Activated CD4-positive, alpha-beta T cell treated with anti-CD3 and anti-CD28 coated beads for 4 hours (primary cell): Measurements from ENCODE around the gene STAC3.

ENCODE experiments used
- DNase-seq, 2 donors: peaks; one replicate each; pipeline ENCODE4 v3.0.0-alpha.2; 2020

Gene STAC3

DNA sequence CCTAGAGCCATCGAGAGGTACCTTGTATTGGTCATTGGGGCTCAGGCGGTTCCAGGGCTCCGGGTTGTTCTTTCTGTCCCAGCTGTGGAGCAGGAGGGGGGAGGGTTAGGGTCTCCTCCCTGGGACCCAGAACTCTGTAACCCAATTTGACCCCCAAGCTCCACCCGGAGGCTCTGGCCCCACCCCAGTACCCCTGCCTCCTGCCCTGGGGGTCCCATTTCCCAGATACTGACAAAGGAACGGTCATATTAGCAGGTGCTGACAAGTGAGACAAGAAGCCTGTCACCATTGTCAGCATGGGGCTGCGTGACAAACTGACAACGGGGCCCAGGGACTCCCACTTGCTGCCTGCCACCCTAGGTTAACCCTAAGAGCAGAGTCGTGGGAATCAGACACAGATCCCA is 15.3 kb downstream of the STAC3 start:
- DNase-seq, result no peak

GRCh38 chr12:57235017-57235727 is 15.8 kb downstream of the STAC3 start:
- DNase-seq, result no peak

GRCh38 chr12:57234571-57235016 is 16.4 kb downstream of the STAC3 start:
- DNase-seq, result no peak

GRCh38 chr12:57234233-57234570 is 16.8 kb downstream of the STAC3 start:
- DNase-seq, result no peak

- no peak for DNase-seq
Measured at GRCh38 chr12:57233357-57234232, 17.4 kb downstream of the STAC3 start.

DNA sequence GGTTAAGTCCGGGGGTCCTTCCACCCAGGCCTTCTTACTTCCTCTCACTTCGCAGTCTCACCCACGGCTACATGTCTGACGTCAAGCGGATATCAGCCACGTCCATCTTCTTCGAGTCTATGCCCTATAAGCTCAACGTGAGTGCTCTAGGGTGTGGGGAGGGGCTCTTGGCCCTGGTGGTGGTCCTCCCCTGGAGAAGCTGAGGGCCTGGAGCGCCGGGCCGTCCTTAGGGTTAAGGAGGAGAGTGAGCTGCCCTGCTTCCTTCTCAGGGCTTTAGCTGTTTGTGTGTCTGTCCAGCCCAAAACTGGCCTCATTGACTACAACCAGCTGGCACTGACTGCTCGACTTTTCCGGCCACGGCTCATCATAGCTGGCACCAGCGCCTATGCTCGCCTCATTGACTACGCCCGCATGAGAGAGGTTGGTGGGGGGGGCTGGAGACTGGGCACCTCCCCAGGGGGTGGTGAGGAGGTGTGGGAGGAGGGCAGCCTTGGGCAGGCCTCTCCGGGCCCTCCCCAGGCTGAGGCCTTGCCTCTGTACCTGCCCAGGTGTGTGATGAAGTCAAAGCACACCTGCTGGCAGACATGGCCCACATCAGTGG is 18.7 kb downstream of the STAC3 start:
- DNase-seq, result no peak

DNA sequence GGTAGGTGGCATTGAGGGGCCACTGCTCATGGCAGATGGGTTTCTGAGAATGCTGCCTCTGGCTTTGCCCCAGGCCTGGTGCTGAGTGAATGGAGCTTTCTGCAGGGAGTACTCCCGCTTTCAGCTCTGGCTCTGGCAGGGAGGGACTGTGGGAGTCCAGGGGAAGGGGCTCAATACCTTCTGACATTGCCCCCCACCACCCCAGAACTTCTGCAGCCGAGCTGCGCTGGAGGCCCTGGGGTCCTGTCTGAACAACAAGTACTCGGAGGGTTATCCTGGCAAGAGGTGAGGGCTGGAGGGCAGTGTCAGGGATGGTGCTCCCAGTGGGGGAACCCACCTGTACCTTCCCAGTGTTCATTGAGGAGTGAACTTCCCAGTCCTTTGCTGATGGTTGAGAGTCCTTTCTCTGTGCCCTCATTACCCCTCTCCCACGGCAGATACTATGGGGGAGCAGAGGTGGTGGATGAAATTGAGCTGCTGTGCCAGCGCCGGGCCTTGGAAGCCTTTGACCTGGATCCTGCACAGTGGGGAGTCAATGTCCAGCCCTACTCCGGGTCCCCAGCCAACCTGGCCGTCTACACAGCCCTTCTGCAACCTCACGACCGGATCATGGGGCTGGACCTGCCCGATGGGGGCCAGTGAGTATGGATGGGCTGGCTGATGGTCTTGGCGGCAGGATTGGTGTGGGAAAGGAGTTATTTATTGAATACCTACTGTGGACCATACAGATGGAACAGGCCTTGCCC is 19.5 kb downstream of the STAC3 start:
- no peak for DNase-seq

DNA sequence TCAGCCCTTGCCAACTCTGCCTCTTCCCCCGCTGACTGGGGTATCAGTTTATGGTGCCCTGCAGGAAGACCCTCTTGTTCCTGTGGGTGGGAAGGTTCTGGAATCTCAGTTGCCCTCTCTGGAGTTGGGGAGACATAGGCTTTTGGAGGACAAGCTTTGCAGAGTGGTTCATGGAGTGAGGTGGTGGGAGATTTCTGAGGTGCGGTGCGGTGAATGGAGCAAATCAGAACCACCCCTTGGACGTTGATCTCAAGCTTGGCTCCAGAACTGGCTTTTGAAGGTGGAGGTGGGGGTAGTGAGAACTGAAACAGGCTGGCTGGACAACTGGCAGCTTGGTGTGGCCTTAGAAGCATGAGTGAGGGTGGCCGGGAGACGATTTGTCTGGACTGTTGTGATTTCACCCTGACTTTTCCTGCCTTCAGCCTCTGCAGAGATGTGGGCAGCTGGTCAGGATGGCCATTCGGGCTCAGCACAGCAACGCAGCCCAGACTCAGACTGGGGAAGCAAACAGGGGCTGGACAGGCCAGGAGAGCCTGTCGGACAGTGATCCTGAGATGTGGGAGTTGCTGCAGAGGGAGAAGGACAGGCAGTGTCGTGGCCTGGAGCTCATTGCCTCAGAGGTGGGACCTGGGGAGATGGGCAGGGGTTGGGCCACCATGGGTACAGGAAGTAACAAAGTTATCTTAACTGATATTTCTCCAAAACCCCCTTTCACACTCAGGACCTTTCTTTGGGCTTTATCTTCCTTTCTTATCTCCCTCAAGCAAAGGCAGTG is 20.4 kb downstream of the STAC3 start:
- DNase-seq, result no peak

DNA sequence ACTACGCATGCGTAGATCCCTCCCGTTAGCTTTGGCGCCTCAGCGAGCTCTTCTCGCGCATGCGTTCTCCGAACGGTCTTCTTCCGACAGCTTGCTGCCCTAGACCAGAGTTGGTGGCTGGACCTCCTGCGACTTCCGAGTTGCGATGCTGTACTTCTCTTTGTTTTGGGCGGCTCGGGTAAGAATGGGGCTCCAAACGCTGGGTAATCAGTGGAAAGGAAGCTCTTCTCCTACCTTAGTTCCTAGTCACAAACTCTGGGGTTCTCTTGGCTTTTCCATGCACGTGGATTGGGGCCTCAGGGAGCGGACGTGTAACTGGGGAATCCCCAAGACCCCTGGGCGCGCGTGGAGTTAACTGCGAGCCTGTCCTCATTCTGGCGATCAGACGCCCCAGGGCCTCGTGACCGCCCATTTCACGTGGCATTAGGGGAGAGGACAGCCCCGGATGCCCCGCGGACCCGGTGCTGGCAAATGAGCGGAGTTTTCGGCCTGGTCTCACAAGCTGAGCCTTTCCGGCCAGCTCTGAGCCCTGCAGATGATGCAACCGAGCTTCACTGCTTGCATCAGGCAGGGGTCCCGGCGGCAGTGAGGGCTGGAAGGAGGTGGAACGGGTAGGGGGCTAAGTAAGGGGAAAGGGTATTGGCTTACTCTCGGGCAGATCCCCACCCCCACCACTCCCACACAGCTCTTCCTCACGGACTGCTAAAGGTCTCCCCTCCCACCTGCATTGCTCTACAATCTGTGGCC is 21.2 kb downstream of the STAC3 start, which contains the start of gene SHMT2:
Gene SHMT2 (plus strand): TSS at position 78 of the 747 bp plus-strand sequence. CDS start 68 bp downstream, at position 146.
- DNase-seq, result peak; percentile 94 to 97

DNA sequence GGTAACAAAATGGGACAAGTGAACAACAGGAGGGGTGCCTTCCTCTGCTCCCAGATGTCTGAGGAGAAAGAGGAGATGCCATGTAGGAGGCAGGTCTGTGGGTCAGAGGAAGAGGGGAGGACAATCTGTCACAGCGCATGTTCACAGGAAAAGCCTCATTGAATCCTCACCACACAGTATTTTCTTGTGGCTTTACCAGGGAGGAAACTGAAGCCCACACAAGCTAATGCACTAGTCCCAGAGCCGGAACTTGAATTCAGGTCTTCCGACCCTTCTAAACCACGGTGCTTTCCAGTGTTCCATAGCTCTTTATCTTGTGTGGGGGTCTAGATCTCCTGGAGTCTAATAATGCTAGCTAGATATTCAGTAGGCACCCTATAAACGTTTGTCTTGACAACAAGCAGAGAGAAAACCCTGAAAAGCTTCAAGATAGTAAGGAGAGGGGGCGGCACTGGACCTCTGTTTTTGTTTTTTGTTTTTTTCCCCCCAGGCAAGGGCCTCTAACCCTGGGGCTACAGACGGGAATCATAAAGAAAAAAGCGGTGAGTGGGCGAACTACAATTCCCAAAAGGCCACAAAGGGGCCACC is 21.8 kb downstream of the STAC3 start:
- no peak for DNase-seq

- no peak for DNase-seq
Measured at GRCh38 chr12:57227315-57228115, 23.5 kb downstream of the STAC3 start.

DNA sequence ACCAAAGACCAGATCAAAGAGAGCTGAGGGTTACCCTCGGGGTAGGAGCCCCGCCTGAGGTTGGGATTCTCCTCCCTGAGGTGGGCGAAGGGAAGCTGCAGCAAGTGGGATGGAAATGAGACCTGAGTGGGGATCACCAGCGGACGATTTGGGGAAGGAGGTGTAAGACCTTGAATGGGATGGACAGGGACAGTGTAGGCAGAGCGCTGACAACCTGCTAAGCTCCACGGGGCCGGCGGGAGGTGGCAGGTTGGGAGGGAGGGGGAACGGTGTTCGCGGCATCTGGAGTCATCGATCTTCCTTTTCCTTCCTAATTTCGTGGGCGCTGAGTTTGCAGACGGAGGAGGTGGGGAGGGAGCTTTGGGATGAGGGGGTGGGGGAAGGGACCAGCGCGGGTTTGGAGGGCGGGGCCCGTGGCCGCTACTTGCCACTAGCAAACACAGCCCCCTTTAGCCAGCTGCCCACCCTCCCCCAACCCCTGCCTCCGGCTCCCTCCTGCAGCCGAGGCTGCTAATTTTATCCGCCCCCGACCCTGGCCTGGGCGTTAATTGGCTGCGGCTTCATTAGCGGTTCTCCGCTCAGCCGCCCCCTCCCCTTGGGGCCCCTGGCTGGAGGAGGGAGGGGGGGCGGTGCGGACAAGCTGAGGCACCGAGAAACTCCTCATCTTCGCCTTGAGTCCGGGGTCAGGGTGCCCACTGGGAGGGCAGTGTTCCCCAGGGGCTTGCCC is 24.2 kb downstream of the STAC3 start:
- DNase-seq, result no peak

- no peak for DNase-seq
Measured at GRCh38 chr12:57225680-57226210, 25.2 kb downstream of the STAC3 start.

- DNase-seq, result peak; percentile 57 to 64
Measured at GRCh38 chr12:57224973-57225679, 25.9 kb downstream of the STAC3 start.

DNA sequence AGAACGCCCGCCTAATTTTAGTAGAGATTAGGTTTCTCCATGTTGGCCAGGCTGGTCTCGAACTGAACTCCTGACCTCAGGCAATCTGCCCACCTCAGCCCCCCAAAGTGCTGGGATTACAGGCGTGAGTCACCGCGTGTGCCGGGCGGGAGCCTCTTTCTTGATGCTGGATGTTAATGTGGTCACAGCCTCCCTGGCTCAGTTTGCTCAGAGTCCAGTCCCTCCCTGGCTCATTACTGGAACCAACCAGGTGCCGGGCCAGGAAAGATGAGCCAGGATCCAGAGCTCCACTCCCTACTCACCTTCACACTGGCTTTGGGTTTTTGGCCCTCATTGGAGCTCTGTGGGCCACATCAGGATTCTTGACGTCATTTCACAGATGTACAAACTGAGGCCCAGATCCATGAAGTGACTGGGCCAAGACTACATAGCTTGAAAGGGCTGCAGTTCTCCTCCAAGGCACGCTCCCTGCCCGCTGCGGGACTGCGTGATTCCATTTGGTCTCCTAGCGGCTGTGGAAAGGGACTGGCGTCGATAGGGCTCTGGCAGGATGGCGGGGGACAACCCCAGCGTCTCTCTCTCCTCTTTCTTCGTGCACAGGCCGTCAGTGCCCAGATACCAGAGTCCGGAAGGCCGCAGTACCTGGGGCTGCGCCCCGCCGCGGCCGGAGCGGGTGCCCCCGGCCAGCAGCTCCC is 26.6 kb downstream of the STAC3 start:
- no peak for DNase-seq

GRCh38 chr12:57223191-57224165 is 27.5 kb downstream of the STAC3 start:
- DNase-seq, result no peak
